Activated naive CD4-positive, alpha-beta T cell treated with anti-CD3 and anti-CD28 coated beads for 36 hours (primary cell): ENCODE measurements around the gene POLD2. TPM values are rescaled to one million over a fixed set of nuclear protein-coding genes. Genes with fewer than 3 reads are reported as not detected.
"Not testable (repeated sequence)": the region's sequence is repeated elsewhere in the genome, so short reads cannot be mapped to it uniquely, and the experiment has no call there.

ENCODE experiments used
- CTCF ChIA-PET: fragments of 350-600 bp; sonication (Branson Sonifier 250); formaldehyde crosslinking; loops from one replicate; lab custom pipeline; 2021; ENCODE audit warnings: antibody characterized with exemption; lab: Charles Lee
- DNase-seq: peaks from one replicate; pipeline ENCODE4 v3.0.0-alpha.2; 2020
- H3K27ac Mint-ChIP-seq: one replicate; pipeline ENCODE4 v1.8.0; 2021; ENCODE audit warnings: mild to moderate bottlenecking, mixed read lengths
- H3K27me3 Mint-ChIP-seq: one replicate; pipeline ENCODE4 v1.8.0; 2021; ENCODE audit warnings: low read depth, mixed read lengths
- H3K36me3 Mint-ChIP-seq: one replicate; pipeline ENCODE4 v1.8.0; 2021; ENCODE audit warnings: low read depth, mixed read lengths
- H3K4me1 Mint-ChIP-seq: one replicate; pipeline ENCODE4 v1.8.0; 2021; ENCODE audit warnings: low read depth, mixed read lengths
- H3K4me3 Mint-ChIP-seq: one replicate; pipeline ENCODE4 v1.8.0; 2021; ENCODE audit warnings: mild to moderate bottlenecking, moderate library complexity, mixed read lengths
- H3K9me3 Mint-ChIP-seq: one replicate; pipeline ENCODE4 v1.8.0; 2021; ENCODE audit warnings: mixed read lengths
- intact Hi-C: fragments of 100-400 bp; cut with micrococcal nuclease; formaldehyde crosslinking; loops from one replicate; pipeline ENCODE4 v1.15.1; 2023
- total RNA-seq, 2 experiments: library from RNA; stranded (reverse); gene quantifications; one replicate each; pipeline ENCODE4 v1.2.3, GENCODE V29; 2021

POLD2 gene
- total RNA-seq, 2 experiments from 2014 or later, result 261 to 270 TPM

- H3K4me3 Mint-ChIP-seq, H3K9me3 Mint-ChIP-seq, DNase-seq, H3K27ac Mint-ChIP-seq, CTCF ChIA-PET, H3K27me3 Mint-ChIP-seq, H3K36me3 Mint-ChIP-seq: not testable (repeated sequence)
- intact Hi-C loops, result loop anchor here (10.0 kb wide), 1 partner anchor 338 kb away; no protein-coding TSS in a partner anchor
- peaks cover 16% of the 10 kb centered on the region for H3K4me1 Mint-ChIP-seq
Observed at GRCh38 chr7:44126574-44126973, 3.2 kb upstream of the POLD2 start.

- no peaks in the 10 kb centered on the region for H3K27me3 Mint-ChIP-seq
- H3K27ac Mint-ChIP-seq, result no peak overlapping the region
- peaks cover 19% of the 10 kb centered on the region for H3K36me3 Mint-ChIP-seq
- intact Hi-C loops, result loop anchor here (10.0 kb wide), 1 partner anchor 340 kb away; no protein-coding TSS in a partner anchor
- peaks cover 34% of the 10 kb centered on the region for H3K4me1 Mint-ChIP-seq
- H3K9me3 Mint-ChIP-seq, result no peaks in the 10 kb centered on the region
- peak overlapping the region; percentile 22 for H3K4me3 Mint-ChIP-seq
- no peak for DNase-seq
- CTCF ChIA-PET, result interaction anchor here (1.8 kb wide), 1 partner anchor 44 kb away, joined by 7 read pairs; no protein-coding TSS in a partner anchor
Observed at GRCh38 chr7:44124822-44125202, 1.5 kb upstream of the POLD2 start.

GRCh38 chr7:44122529-44122928 is 819 bp downstream of the POLD2 start:
- Mint-ChIP-seq H3K9me3 (no peaks in the 10 kb centered on the region), H3K4me1 (peaks cover 46% of the 10 kb centered on the region), H3K27me3 (no peaks in the 10 kb centered on the region), H3K36me3 (peaks cover 32% of the 10 kb centered on the region), H3K27ac (peak overlapping the region; percentile 74), H3K4me3 (peak overlapping the region; percentile 88)
- no peak for DNase-seq
- CTCF ChIA-PET, result no interaction called here
- intact Hi-C loops, result loop anchor here (2.0 to 10.0 kb wide), 2 partner anchors 78 to 342 kb away; partner anchors contain the start of gene DBNL

GRCh38 chr7:44121761-44122420 is 1.5 kb downstream of the POLD2 start:
- CTCF ChIA-PET, result no interaction called here
- H3K27me3 Mint-ChIP-seq, result no peaks in the 10 kb centered on the region
- no peak overlapping the region for H3K27ac Mint-ChIP-seq
- DNase-seq, result no peak
- intact Hi-C loops, result loop anchor here (2.0 to 10.0 kb wide), 2 partner anchors 77 to 343 kb away; partner anchors contain the start of gene DBNL
- peak overlapping the region; percentile 88 for H3K4me3 Mint-ChIP-seq
- peaks cover 46% of the 10 kb centered on the region for H3K4me1 Mint-ChIP-seq
- peaks cover 32% of the 10 kb centered on the region for H3K36me3 Mint-ChIP-seq
- no peaks in the 10 kb centered on the region for H3K9me3 Mint-ChIP-seq

- DNase-seq, result no peak
- Mint-ChIP-seq H3K4me1 (peaks cover 46% of the 10 kb centered on the region), H3K9me3 (no peaks in the 10 kb centered on the region), H3K36me3 (peaks cover 32% of the 10 kb centered on the region), H3K27me3 (no peaks in the 10 kb centered on the region), H3K4me3 (no peak overlapping the region), H3K27ac (peak overlapping the region; percentile 26)
- intact Hi-C loops, result loop anchor here (10.0 kb wide), 1 partner anchor 344 kb away; no protein-coding TSS in a partner anchor
- CTCF ChIA-PET, result interaction anchor here (0.6 to 0.9 kb wide), 3 partner anchors 8 to 13 kb away, joined by 3 to 4 read pairs (median 3); no protein-coding TSS in a partner anchor
Observed at GRCh38 chr7:44120395-44120794, 3.0 kb downstream of the POLD2 start.

GRCh38 chr7:44119829-44120380 is 3.4 kb downstream of the POLD2 start:
- no peak for DNase-seq
- Mint-ChIP-seq H3K4me3 (no peak overlapping the region), H3K27me3 (no peaks in the 10 kb centered on the region), H3K27ac (peak overlapping the region; percentile 26), H3K4me1 (peaks cover 46% of the 10 kb centered on the region), H3K9me3 (no peaks in the 10 kb centered on the region), H3K36me3 (peaks cover 32% of the 10 kb centered on the region)
- intact Hi-C loops, result loop anchor here (10.0 kb wide), 1 partner anchor 345 kb away; no protein-coding TSS in a partner anchor
- CTCF ChIA-PET, result interaction anchor here (0.6 to 0.7 kb wide), 2 partner anchors 9 to 10 kb away, joined by 3 to 4 read pairs; no protein-coding TSS in a partner anchor

- no peaks in the 10 kb centered on the region for H3K27me3 Mint-ChIP-seq
- CTCF ChIA-PET, result no interaction called here
- no peak overlapping the region for H3K27ac Mint-ChIP-seq
- H3K4me1 Mint-ChIP-seq, result peaks cover 43% of the 10 kb centered on the region
- peaks cover 45% of the 10 kb centered on the region for H3K36me3 Mint-ChIP-seq
- no peak for DNase-seq
- intact Hi-C loops, result no loop called here
- no peaks in the 10 kb centered on the region for H3K9me3 Mint-ChIP-seq
- no peak overlapping the region for H3K4me3 Mint-ChIP-seq
Observed at GRCh38 chr7:44117801-44118429, 5.4 kb downstream of the POLD2 start.

GRCh38 chr7:44116789-44117666 is 6.3 kb downstream of the POLD2 start:
- DNase-seq, result no peak
- intact Hi-C loops, result no loop called here
- CTCF ChIA-PET, result no interaction called here

GRCh38 chr7:44116087-44116788 is 7.1 kb downstream of the POLD2 start:
- H3K4me3 Mint-ChIP-seq, result no peak overlapping the region
- intact Hi-C loops, result no loop called here
- peaks cover 45% of the 10 kb centered on the region for H3K36me3 Mint-ChIP-seq
- CTCF ChIA-PET, result no interaction called here
- no peak for DNase-seq
- H3K27me3 Mint-ChIP-seq, result no peaks in the 10 kb centered on the region
- H3K4me1 Mint-ChIP-seq, result peaks cover 27% of the 10 kb centered on the region
- H3K27ac Mint-ChIP-seq, result no peak overlapping the region
- H3K9me3 Mint-ChIP-seq, result no peaks in the 10 kb centered on the region

More at GRCh38 chr7:44116789-44117666, 6.3 kb downstream of the POLD2 start:
- Mint-ChIP-seq H3K27ac (no peak overlapping the region), H3K27me3 (no peaks in the 10 kb centered on the region), H3K36me3 (peaks cover 46% of the 10 kb centered on the region), H3K9me3 (no peaks in the 10 kb centered on the region), H3K4me3 (no peak overlapping the region), H3K4me1 (peaks cover 35% of the 10 kb centered on the region)

GRCh38 chr7:44114586-44115310 is 8.6 kb downstream of the POLD2 start:
- peaks cover 30% of the 10 kb centered on the region for H3K36me3 Mint-ChIP-seq
- peak overlapping the region; percentile 46 for H3K27ac Mint-ChIP-seq
- no peak for DNase-seq
- no peaks in the 10 kb centered on the region for H3K27me3 Mint-ChIP-seq
- CTCF ChIA-PET, result no interaction called here
- no peak overlapping the region for H3K4me3 Mint-ChIP-seq
- intact Hi-C loops, result no loop called here
- no peaks in the 10 kb centered on the region for H3K9me3 Mint-ChIP-seq
- H3K4me1 Mint-ChIP-seq, result peaks cover 12% of the 10 kb centered on the region
